GM21825 (cell line): ENCODE measurements around the gene SRMS.

Experiments
- ATAC-seq: cut with Tn5 transposase; IDR thresholded peaks from one replicate; pipeline ENCODE4 v1.9.1; 2021; ENCODE audit warnings: mild to moderate bottlenecking, moderate library complexity; ENCODE audit not compliant: unreplicated experiment

The SRMS gene

GRCh38 chr20:63503524-63503923 lies 44.0 kb downstream of the SRMS start:
- no peak for ATAC-seq

GRCh38 chr20:63502671-63503172 lies 44.8 kb downstream of the SRMS start:
- no peak for ATAC-seq

- no peak for ATAC-seq
These were observed 45.5 kb downstream of the SRMS start for GRCh38 chr20:63501818-63502670.

GRCh38 chr20:63500902-63501817 lies 46.4 kb downstream of the SRMS start:
- ATAC-seq: no peak

- ATAC-seq: no peak
These were observed 47.2 kb downstream of the SRMS start for GRCh38 chr20:63500151-63500901.

- ATAC-seq: no peak
These were observed 48.1 kb downstream of the SRMS start for GRCh38 chr20:63499338-63499969.

GRCh38 chr20:63498960-63499337 lies 48.6 kb downstream of the SRMS start, which contains the start of gene EEF1A2:
EEF1A2 (minus strand) TSS chr20:63499083; CDS start chr20:63497763, 1,320 bp downstream.
- no peak for ATAC-seq

GRCh38 chr20:63497946-63498935 lies 49.3 kb downstream of the SRMS start:
- ATAC-seq: no peak

- ATAC-seq: no peak
These were observed 50.2 kb downstream of the SRMS start for GRCh38 chr20:63497138-63497945.

GRCh38 chr20:63496596-63497120 lies 50.9 kb downstream of the SRMS start:
- no peak for ATAC-seq

GRCh38 chr20:63495741-63496595 lies 51.6 kb downstream of the SRMS start:
- ATAC-seq: no peak

GRCh38 chr20:63495167-63495720 lies 52.3 kb downstream of the SRMS start:
- no peak for ATAC-seq

GRCh38 chr20:63494420-63495166 lies 53.0 kb downstream of the SRMS start:
- ATAC-seq: no peak

- ATAC-seq: no peak
These were observed 53.5 kb downstream of the SRMS start for GRCh38 chr20:63494084-63494419.

- no peak for ATAC-seq
These were observed 54.0 kb downstream of the SRMS start for GRCh38 chr20:63493563-63494020.

- no peak for ATAC-seq
These were observed 54.6 kb downstream of the SRMS start for GRCh38 chr20:63492982-63493381.
